ENCODE measurements around the gene CPED1.
"Not testable (repeated sequence)": the region's sequence is repeated elsewhere in the genome, so short reads cannot be mapped to it uniquely, and the experiment has no call there.

Gene CPED1

GRCh38 chr7:120996988-120997345 is 8.5 kb downstream of the CPED1 start:
- no peak for DNase-seq (ENCODE audit: low read depth)

- no peak for DNase-seq (ENCODE audit: low read depth)
Observed at GRCh38 chr7:120997882-120998474, 9.5 kb downstream of the CPED1 start.

GRCh38 chr7:120998520-120998919 is 10.0 kb downstream of the CPED1 start:
- DNase-seq (ENCODE audit: low read depth): no peak

- DNase-seq (ENCODE audit: low read depth): no peak
Observed at GRCh38 chr7:120998996-120999565, 10.6 kb downstream of the CPED1 start.

GRCh38 chr7:121000081-121000983 is 11.8 kb downstream of the CPED1 start:
- no peak for DNase-seq (ENCODE audit: low read depth)

GRCh38 chr7:121001234-121001906 is 12.9 kb downstream of the CPED1 start:
- DNase-seq (ENCODE audit: low read depth): no peak

GRCh38 chr7:121002048-121002756 is 13.7 kb downstream of the CPED1 start:
- no peak for DNase-seq (ENCODE audit: low read depth)

GRCh38 chr7:121002757-121003200 is 14.3 kb downstream of the CPED1 start:
- DNase-seq (ENCODE audit: low read depth): no peak

- no peak for DNase-seq (ENCODE audit: low read depth)
Observed at GRCh38 chr7:121003986-121004685, 15.6 kb downstream of the CPED1 start.

- not testable (repeated sequence) for DNase-seq (ENCODE audit: low read depth)
Observed at GRCh38 chr7:121005058-121005457, 16.5 kb downstream of the CPED1 start.

- no peak for DNase-seq (ENCODE audit: low read depth)
Observed at GRCh38 chr7:121005996-121006584, 17.6 kb downstream of the CPED1 start.

GRCh38 chr7:121006711-121007315 is 18.3 kb downstream of the CPED1 start:
- DNase-seq (ENCODE audit: low read depth): no peak

- DNase-seq (ENCODE audit: low read depth): no peak
Observed at GRCh38 chr7:121008816-121009215, 20.3 kb downstream of the CPED1 start.

- DNase-seq (ENCODE audit: low read depth): no peak
Observed at GRCh38 chr7:121011401-121011800, 22.9 kb downstream of the CPED1 start.

GRCh38 chr7:121012170-121012874 is 23.8 kb downstream of the CPED1 start:
- DNase-seq (ENCODE audit: low read depth): no peak

- DNase-seq (ENCODE audit: low read depth): no peak
Observed at GRCh38 chr7:121012919-121013318, 24.4 kb downstream of the CPED1 start.

GRCh38 chr7:121015560-121015959 is 27.0 kb downstream of the CPED1 start:
- no peak for DNase-seq (ENCODE audit: low read depth)

- no peak for DNase-seq (ENCODE audit: low read depth)
Observed at GRCh38 chr7:121016966-121017365, 28.5 kb downstream of the CPED1 start.

GRCh38 chr7:121017586-121017985 is 29.1 kb downstream of the CPED1 start:
- DNase-seq (ENCODE audit: low read depth): no peak

- no peak for DNase-seq (ENCODE audit: low read depth)
Observed at GRCh38 chr7:121019018-121019417, 30.5 kb downstream of the CPED1 start.

Measured in activated gamma-delta T cell treated with anti-CD3 and anti-CD28 coated beads, Interleukin-2, amount 50 U/mL, for 16 hours (primary cell).